ENCODE measurements around the gene GRAP.

Gene GRAP

DNA sequence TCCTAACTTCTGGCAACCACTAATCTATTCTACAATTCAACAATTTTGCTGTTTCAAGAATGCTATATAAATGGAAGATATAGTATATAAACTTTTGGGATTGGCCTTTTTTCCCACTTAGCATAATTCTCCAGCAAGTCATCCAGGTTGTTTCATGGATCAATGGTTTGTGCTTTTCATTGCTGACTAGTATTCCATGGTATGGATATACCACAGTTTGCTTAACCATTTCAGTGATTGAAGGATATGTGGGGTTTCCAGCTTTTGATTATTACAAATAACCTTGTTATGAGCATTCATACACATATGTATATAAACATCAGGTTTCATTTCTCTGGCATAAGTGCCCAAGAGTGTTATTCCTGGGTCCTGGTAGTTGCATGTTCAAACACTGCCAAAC, 40.1 kb downstream of the GRAP start:
- Histone ChIP-seq H3K9me3 (ENCODE audit: low read length) (no peaks in the 10 kb centered on the region), H3K9me2 (ENCODE audit: low read depth, low read length) (no peaks in the 10 kb centered on the region), H3F3A (ENCODE audit: insufficient read depth, low read length) (no peaks in the 10 kb centered on the region), H3K27ac (ENCODE audit: low read depth, low read length, poor library complexity, severe bottlenecking) (no peak overlapping the region), H3K36me3 (ENCODE audit: insufficient read depth, low read length) (peaks cover 10% of the 10 kb centered on the region; the same call in 1 of the 2 replicates), H3K4me1 (ENCODE audit: insufficient read depth, low read length, severe bottlenecking) (peaks cover 29% of the 10 kb centered on the region), H2AFZ (ENCODE audit: low read length) (no peak overlapping the region), H3K4me3 (ENCODE audit: low read depth, low read length, poor library complexity, severe bottlenecking) (no peak overlapping the region), H3K9ac (ENCODE audit: low read length) (no peak overlapping the region), H3K27me3 (ENCODE audit: insufficient read depth, low read length) (no peaks in the 10 kb centered on the region), H3K4me2 (ENCODE audit: low read length) (no peak overlapping the region), H4K20me1 (ENCODE audit: insufficient read depth, low read length) (no peaks in the 10 kb centered on the region), H3K79me2 (ENCODE audit: insufficient read depth, low read length) (no peaks in the 10 kb centered on the region)
- TF ChIP-seq, protein P1, sequence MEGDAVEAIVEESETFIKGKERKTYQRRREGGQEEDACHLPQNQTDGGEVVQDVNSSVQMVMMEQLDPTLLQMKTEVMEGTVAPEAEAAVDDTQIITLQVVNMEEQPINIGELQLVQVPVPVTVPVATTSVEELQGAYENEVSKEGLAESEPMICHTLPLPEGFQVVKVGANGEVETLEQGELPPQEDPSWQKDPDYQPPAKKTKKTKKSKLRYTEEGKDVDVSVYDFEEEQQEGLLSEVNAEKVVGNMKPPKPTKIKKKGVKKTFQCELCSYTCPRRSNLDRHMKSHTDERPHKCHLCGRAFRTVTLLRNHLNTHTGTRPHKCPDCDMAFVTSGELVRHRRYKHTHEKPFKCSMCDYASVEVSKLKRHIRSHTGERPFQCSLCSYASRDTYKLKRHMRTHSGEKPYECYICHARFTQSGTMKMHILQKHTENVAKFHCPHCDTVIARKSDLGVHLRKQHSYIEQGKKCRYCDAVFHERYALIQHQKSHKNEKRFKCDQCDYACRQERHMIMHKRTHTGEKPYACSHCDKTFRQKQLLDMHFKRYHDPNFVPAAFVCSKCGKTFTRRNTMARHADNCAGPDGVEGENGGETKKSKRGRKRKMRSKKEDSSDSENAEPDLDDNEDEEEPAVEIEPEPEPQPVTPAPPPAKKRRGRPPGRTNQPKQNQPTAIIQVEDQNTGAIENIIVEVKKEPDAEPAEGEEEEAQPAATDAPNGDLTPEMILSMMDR (IDR thresholded peaks at IDR 0.05; ENCODE audit: low read length) = no peak
- TF ChIP-seq EZH2 (IDR thresholded peaks at IDR 0.05; ENCODE audit: borderline replicate concordance, low read length) = no peak

DNA sequence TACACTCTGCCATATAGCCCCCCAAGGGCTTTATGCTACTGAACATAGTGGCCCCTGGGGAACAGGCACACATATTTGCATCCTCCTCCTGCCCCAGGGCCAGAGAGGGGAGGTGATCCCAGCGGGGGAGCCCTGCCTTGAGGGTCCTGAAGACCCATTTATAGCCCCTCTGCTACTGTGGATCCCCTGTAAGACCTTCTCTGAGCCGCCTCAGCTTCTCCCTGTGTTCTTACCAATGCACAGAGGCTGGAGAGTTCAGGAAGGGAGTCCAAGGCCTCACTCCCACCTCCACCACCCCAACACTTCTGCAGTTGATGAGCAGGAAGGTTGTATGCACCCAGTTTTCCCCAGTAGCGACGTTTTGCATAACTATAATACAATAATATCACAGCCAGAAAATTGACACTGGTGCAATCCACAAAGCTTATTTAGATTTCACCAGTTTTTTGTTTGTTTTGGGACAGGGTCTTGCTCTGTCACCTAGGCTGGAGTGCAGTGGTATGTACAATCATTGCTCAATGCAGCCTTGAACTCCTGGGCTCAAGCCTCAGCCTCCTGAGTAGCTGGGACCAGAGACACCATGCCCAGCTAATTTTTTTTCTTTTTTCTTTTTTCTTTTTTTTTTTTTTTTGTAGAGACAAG, 40.8 kb downstream of the GRAP start:
- Histone ChIP-seq H4K20me1 (ENCODE audit: insufficient read depth, low read length) (no peaks in the 10 kb centered on the region), H3K9me2 (ENCODE audit: low read depth, low read length) (no peaks in the 10 kb centered on the region), H3K9ac (ENCODE audit: low read length) (no peak overlapping the region), H3F3A (ENCODE audit: insufficient read depth, low read length) (no peaks in the 10 kb centered on the region), H3K27ac (ENCODE audit: low read depth, low read length, poor library complexity, severe bottlenecking) (no peak overlapping the region), H3K4me1 (ENCODE audit: insufficient read depth, low read length, severe bottlenecking) (peaks cover 31% of the 10 kb centered on the region), H3K79me2 (ENCODE audit: insufficient read depth, low read length) (no peaks in the 10 kb centered on the region), H2AFZ (ENCODE audit: low read length) (no peak overlapping the region), H3K9me3 (ENCODE audit: low read length) (no peaks in the 10 kb centered on the region), H3K36me3 (ENCODE audit: insufficient read depth, low read length) (peaks cover 10% of the 10 kb centered on the region; the same call in 1 of the 2 replicates), H3K27me3 (ENCODE audit: insufficient read depth, low read length) (no peaks in the 10 kb centered on the region), H3K4me2 (ENCODE audit: low read length) (no peak overlapping the region), H3K4me3 (ENCODE audit: low read depth, low read length, poor library complexity, severe bottlenecking) (no peak overlapping the region)
- TF ChIP-seq, protein P1 (IDR thresholded peaks at IDR 0.05; ENCODE audit: low read length) = no peak
- no peak for TF ChIP-seq EZH2 (IDR thresholded peaks at IDR 0.05; ENCODE audit: borderline replicate concordance, low read length)

DNA sequence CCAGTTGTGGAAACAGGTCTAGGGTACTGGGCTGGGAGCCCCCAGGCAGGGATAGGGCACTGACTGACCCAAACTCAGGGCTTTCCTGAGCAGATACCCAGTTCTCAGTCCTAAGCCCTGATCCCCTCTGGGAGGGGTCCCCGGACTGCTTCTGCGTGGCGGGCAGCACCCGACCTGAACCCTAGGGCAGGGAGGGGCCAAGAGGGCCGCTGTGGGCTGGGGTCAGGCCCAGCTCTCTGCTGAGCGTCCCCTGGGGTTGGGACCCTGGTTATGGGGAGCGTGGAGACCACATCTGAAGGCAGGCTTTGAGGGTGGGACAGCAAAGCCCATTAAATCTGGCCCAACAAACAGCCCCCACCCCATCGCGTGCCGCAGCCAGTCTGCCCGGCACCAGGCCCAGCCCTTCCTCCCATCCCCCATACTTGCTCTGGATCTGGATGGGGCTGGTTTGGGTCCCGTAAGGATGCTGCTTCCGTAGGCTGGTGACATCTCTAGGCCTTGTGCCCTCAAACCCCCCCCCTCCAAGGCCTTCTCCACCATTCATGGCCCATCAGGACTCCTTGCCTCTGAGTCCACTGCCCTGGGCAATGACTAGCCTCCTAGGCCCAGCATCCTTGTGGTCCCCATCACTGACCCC, 41.5 kb downstream of the GRAP start:
- Histone ChIP-seq H3K4me2 (ENCODE audit: low read length) (peak overlapping the region; percentile 90), H3K79me2 (ENCODE audit: insufficient read depth, low read length) (no peaks in the 10 kb centered on the region), H3K4me1 (ENCODE audit: insufficient read depth, low read length, severe bottlenecking) (peaks cover 31% of the 10 kb centered on the region), H3K4me3 (ENCODE audit: low read depth, low read length, poor library complexity, severe bottlenecking) (peak overlapping the region; percentile 68), H3K27ac (ENCODE audit: low read depth, low read length, poor library complexity, severe bottlenecking) (peak overlapping the region; percentile 21), H3K9me3 (ENCODE audit: low read length) (no peaks in the 10 kb centered on the region), H3K36me3 (ENCODE audit: insufficient read depth, low read length) (peaks cover 10% of the 10 kb centered on the region; the same call in 1 of the 2 replicates), H3K9ac (ENCODE audit: low read length) (peak overlapping the region; percentile 74), H3F3A (ENCODE audit: insufficient read depth, low read length) (no peaks in the 10 kb centered on the region), H2AFZ (ENCODE audit: low read length) (no peak overlapping the region), H3K9me2 (ENCODE audit: low read depth, low read length) (no peaks in the 10 kb centered on the region), H4K20me1 (ENCODE audit: insufficient read depth, low read length) (no peaks in the 10 kb centered on the region), H3K27me3 (ENCODE audit: insufficient read depth, low read length) (no peaks in the 10 kb centered on the region)
- TF ChIP-seq EZH2 (IDR thresholded peaks at IDR 0.05; ENCODE audit: borderline replicate concordance, low read length) = no peak
- TF ChIP-seq, protein P1 (IDR thresholded peaks at IDR 0.05; ENCODE audit: low read length) = no peak

All from OCI-LY1 (cell line).